Ammon's horn (tissue), 1 donor: ENCODE results near the gene SNUPN.
"Not testable (repeated sequence)": the region's sequence is repeated elsewhere in the genome, so short reads cannot be mapped to it uniquely, and the experiment has no call there.

Experiments
- DNase-seq: peaks from one replicate; pipeline ENCODE4 v3.0.0-alpha.2; 2016; ENCODE audit warnings: low spot score

The SNUPN gene

GRCh38 chr15:75583701-75584100 is 41.8 kb downstream of the SNUPN start:
- DNase-seq: no peak

- not testable (repeated sequence) for DNase-seq
These were observed 42.6 kb downstream of the SNUPN start for GRCh38 chr15:75582943-75583342.

GRCh38 chr15:75578948-75579920 is 46.3 kb downstream of the SNUPN start, which contains the start of gene PTPN9:
Gene PTPN9, minus strand, starts transcription at chr15:75579315. Its CDS starts 539 bp downstream, at chr15:75578776.
- peak; percentile 84 for DNase-seq

GRCh38 chr15:75578173-75578947 is 47.2 kb downstream of the SNUPN start:
- DNase-seq: no peak

GRCh38 chr15:75577401-75578172 is 47.9 kb downstream of the SNUPN start:
- DNase-seq: no peak

- DNase-seq: no peak
These were observed 51.7 kb downstream of the SNUPN start for GRCh38 chr15:75573648-75574384.

GRCh38 chr15:75570126-75570845 is 55.2 kb downstream of the SNUPN start:
- no peak for DNase-seq

GRCh38 chr15:75565062-75565970 is 60.2 kb downstream of the SNUPN start:
- DNase-seq: no peak

- no peak for DNase-seq
These were observed 63.6 kb downstream of the SNUPN start for GRCh38 chr15:75561888-75562287.

GRCh38 chr15:75559360-75559759 is 66.2 kb downstream of the SNUPN start:
- not testable (repeated sequence) for DNase-seq

- not testable (repeated sequence) for DNase-seq
These were observed 66.6 kb downstream of the SNUPN start for GRCh38 chr15:75558955-75559354.

GRCh38 chr15:75554717-75555116 is 70.8 kb downstream of the SNUPN start:
- no peak for DNase-seq

- DNase-seq: no peak
These were observed 71.9 kb downstream of the SNUPN start for GRCh38 chr15:75553659-75554058.

GRCh38 chr15:75551091-75551490 is 74.4 kb downstream of the SNUPN start:
- no peak for DNase-seq
